ENCODE data around the gene CFC1.
"Not testable (repeated sequence)": the region's sequence is repeated elsewhere in the genome, so short reads cannot be mapped to it uniquely, and the experiment has no call there.

The CFC1 gene

GRCh38 chr2:130582970-130583369 lies 16.4 kb downstream of the CFC1 start:
- not testable (repeated sequence) for DNase-seq

GRCh38 chr2:130581491-130581890 lies 17.9 kb downstream of the CFC1 start:
- DNase-seq: not testable (repeated sequence)

DNA sequence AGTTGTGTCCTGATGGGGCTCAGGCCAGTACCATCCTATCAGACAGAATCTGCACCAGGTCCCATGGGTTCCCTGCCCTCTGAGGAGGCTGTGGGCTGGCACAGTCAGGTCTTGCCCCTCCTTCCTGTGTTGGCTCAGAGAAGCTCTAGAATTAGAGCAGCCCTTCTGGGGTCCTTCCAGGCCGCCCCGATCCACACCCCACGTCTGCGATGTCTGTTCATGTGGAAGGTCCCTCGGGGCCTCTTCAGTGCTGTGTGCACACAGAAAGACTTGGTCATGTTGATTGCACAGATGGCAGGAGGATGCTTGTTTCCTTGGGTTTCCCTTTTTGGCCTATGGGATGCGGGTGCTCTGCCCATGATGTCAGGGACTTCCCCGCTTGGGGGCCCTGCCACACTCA lies 20.3 kb downstream of the CFC1 start:
- DNase-seq: not testable (repeated sequence)

DNA sequence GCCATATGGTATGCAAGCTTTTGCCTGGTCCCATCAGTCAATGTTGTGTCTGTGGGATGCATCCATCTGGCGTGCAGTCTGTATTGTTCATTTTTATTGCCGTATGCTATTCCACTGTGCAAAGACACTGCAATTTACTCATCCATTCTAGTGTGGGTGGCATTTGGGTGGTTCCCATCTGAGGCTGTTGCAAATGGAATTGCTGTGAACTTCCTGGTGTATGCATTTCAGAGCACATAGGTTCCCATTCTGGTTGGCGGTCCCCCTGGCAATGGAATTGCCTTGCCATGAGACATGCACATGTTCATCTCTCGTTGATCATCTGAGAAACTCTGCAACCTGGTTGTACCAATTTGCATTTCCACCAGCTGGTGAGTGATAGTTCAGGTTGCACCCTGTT lies 21.8 kb downstream of the CFC1 start:
- not testable (repeated sequence) for DNase-seq

DNA sequence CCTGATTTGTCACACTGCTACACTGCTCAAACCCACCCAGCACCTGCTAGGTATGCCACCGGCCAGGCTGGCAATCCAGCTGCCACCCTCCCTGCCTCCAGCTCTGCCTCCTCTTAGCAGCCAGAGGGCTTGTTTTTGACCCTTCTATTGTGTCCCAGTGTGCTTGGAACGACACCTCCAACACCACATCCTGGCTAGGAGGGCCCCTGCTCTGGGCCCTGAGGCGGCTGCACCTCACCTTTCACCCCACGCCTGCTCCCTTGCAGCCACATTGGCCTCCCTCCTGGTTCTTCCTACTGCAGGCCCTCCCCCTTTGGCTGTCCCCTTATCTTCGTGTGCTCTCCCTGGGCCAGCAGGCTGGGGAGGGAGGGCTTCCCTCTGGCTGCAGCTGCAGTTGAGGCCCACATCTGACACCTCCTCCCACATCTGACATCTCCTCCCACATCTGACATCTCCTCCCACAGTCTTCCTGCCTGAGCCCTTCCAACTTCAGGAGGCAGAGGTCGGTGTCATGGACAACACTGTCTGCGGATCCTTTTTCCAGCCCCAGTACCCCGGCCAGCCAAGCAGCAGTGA lies 23.1 kb downstream of the CFC1 start:
- not testable (repeated sequence) for DNase-seq

DNA sequence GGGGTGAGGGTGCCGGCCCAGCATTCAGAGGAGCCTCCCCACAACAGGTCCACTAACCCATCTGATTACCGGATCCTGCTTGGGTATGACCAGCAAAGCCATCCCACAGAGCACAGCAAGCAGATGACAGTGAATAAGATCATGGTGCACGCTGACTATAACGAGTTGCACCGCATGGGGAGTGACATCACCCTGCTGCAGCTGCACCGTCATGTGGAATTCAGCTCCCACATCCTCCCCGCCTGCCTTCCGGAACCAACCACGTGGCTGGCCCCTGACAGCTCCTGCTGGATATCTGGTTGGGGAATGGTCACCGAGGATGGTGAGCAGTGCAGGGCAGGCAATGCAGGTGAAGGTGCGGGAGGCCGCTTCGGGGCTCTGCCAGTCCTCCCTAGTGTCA lies 25.1 kb downstream of the CFC1 start:
- DNase-seq: not testable (repeated sequence)

DNA sequence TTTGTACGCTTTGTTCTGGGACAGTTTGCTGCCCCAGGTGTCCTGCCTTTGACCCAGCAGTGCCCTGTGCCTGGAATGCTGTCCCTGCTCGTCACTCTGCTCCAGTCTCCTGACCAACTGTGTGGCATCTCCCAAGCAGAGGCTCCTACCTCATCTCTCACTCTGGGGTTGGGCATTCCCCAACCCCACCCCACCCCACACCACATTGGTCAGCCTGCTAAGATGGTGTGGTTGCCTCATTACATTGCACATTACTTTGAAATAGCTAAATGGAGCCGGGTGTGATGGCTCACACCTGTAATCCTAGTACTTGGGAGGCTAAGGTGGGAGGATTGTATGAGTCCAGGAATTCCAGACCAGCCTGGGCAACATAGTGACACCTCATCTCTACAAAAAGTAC lies 27.4 kb downstream of the CFC1 start:
- not testable (repeated sequence) for DNase-seq

DNA sequence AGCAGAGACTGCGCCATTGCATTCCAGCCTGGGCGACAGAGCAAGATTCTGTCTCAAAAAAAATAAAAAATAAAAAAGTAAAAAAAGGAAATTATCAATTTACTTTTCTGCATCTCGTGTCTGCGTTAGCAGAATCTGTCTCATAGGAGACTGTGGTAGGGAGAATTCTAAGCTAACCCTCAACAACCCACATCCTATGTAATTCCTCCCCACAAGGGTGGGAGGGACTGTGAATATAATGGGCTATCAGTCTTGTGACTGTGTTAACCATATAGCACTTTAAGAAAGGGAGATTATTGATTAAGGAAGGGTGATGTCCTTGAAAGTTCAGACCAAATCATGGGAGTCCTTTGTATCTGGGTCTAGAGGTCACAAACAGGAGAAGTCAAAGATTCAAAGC lies 33.2 kb downstream of the CFC1 start:
- not testable (repeated sequence) for DNase-seq

DNA sequence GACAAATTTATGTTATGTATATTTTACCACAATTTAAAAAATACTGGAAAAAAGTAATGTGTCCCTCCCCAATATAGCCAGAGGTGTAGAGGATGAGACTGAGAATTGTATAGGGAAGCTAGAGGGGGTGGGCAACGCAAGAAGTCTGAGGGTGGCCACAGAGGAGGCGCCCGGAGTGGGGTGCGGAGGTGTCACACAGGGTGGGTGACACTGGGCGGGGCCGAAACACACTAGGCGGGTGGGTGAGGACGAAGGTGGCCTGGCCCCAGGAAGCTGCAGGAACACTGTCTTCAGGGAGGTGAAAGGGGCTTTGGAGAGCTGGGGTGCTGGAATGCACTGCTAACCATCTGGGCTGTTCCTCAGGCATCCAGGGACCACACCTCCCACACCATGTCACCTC lies 42.9 kb downstream of the CFC1 start:
- DNase-seq: not testable (repeated sequence)

DNA sequence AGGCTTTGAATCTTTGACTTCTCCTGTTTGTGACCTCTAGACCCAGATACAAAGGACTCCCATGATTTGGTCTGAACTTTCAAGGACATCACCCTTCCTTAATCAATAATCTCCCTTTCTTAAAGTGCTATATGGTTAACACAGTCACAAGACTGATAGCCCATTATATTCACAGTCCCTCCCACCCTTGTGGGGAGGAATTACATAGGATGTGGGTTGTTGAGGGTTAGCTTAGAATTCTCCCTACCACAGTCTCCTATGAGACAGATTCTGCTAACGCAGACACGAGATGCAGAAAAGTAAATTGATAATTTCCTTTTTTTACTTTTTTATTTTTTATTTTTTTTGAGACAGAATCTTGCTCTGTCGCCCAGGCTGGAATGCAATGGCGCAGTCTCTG lies 45.2 kb downstream of the CFC1 start:
- DNase-seq: not testable (repeated sequence)

GRCh38 chr2:130549475-130549874 lies 49.9 kb downstream of the CFC1 start:
- not testable (repeated sequence) for DNase-seq

DNA sequence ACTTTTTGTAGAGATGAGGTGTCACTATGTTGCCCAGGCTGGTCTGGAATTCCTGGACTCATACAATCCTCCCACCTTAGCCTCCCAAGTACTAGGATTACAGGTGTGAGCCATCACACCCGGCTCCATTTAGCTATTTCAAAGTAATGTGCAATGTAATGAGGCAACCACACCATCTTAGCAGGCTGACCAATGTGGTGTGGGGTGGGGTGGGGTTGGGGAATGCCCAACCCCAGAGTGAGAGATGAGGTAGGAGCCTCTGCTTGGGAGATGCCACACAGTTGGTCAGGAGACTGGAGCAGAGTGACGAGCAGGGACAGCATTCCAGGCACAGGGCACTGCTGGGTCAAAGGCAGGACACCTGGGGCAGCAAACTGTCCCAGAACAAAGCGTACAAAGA lies 51.0 kb downstream of the CFC1 start:
- not testable (repeated sequence) for DNase-seq

- DNase-seq: not testable (repeated sequence)
These were observed 54.4 kb downstream of the CFC1 start for GRCh38 chr2:130544978-130545377.

GRCh38 chr2:130543785-130544528 lies 55.4 kb downstream of the CFC1 start:
- not testable (repeated sequence) for DNase-seq

DNA sequence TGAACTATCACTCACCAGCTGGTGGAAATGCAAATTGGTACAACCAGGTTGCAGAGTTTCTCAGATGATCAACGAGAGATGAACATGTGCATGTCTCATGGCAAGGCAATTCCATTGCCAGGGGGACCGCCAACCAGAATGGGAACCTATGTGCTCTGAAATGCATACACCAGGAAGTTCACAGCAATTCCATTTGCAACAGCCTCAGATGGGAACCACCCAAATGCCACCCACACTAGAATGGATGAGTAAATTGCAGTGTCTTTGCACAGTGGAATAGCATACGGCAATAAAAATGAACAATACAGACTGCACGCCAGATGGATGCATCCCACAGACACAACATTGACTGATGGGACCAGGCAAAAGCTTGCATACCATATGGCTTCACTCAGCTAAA lies 56.6 kb downstream of the CFC1 start:
- not testable (repeated sequence) for DNase-seq
